ENCODE results near the gene DLGAP4. TPM values are rescaled to one million over a fixed set of nuclear protein-coding genes. Genes with fewer than 3 reads are reported as not detected.
"Not testable (repeated sequence)": the region's sequence is repeated elsewhere in the genome, so short reads cannot be mapped to it uniquely, and the experiment has no call there.

Gene DLGAP4
- total RNA-seq, 2 donors from 2014 or later: 34.8 to 83.7 TPM

- no peaks in the 10 kb centered on the region for H3K36me3 Mint-ChIP-seq (ENCODE audit: low read depth)
These were observed 72.5 kb downstream of the DLGAP4 start for GRCh38 chr20:36378686-36379085.

GRCh38 chr20:36379914-36380313 is 73.8 kb downstream of the DLGAP4 start:
- not testable (repeated sequence) for H3K27ac Mint-ChIP-seq; H3K36me3 Mint-ChIP-seq (ENCODE audit: low read depth); H3K4me1 Mint-ChIP-seq; ATAC-seq (replicated peaks); H3K9me3 Mint-ChIP-seq; H3K4me3 Mint-ChIP-seq
- H3K27me3 Mint-ChIP-seq: peaks cover 18% of the 10 kb centered on the region

More at GRCh38 chr20:36378686-36379085, 72.5 kb downstream of the DLGAP4 start:
- Mint-ChIP-seq H3K27ac (no peak overlapping the region), H3K27me3 (peaks cover 18% of the 10 kb centered on the region), H3K4me1 (no peaks in the 10 kb centered on the region), H3K9me3 (no peaks in the 10 kb centered on the region), H3K4me3 (no peak overlapping the region)
- ATAC-seq (replicated peaks): no peak

GRCh38 chr20:36384022-36384619 is 78.0 kb downstream of the DLGAP4 start:
- Mint-ChIP-seq H3K4me1 (no peaks in the 10 kb centered on the region), H3K9me3 (no peaks in the 10 kb centered on the region), H3K27me3 (peaks cover 17% of the 10 kb centered on the region), H3K4me3 (no peak overlapping the region), H3K27ac (no peak overlapping the region), H3K36me3 (ENCODE audit: low read depth) (no peaks in the 10 kb centered on the region)
- ATAC-seq (replicated peaks): peak; percentile 37

GRCh38 chr20:36385503-36385902 is 79.4 kb downstream of the DLGAP4 start:
- no peak for ATAC-seq (replicated peaks)
- Mint-ChIP-seq H3K4me3 (no peak overlapping the region), H3K9me3 (no peaks in the 10 kb centered on the region), H3K27me3 (peaks cover 15% of the 10 kb centered on the region), H3K27ac (no peak overlapping the region), H3K4me1 (no peaks in the 10 kb centered on the region), H3K36me3 (ENCODE audit: low read depth) (no peaks in the 10 kb centered on the region)

GRCh38 chr20:36386236-36386635 is 80.1 kb downstream of the DLGAP4 start:
- Mint-ChIP-seq H3K27ac (no peak overlapping the region), H3K4me1 (no peaks in the 10 kb centered on the region), H3K4me3 (no peak overlapping the region), H3K27me3 (peaks cover 17% of the 10 kb centered on the region), H3K9me3 (no peaks in the 10 kb centered on the region), H3K36me3 (ENCODE audit: low read depth) (no peaks in the 10 kb centered on the region)
- ATAC-seq (replicated peaks): no peak

GRCh38 chr20:36390269-36390668 is 84.1 kb downstream of the DLGAP4 start:
- ATAC-seq (replicated peaks): no peak

GRCh38 chr20:36390719-36391415 is 84.7 kb downstream of the DLGAP4 start:
- H3K4me3 Mint-ChIP-seq: no peak overlapping the region
- H3K27ac Mint-ChIP-seq: no peak overlapping the region
- H3K4me1 Mint-ChIP-seq: no peaks in the 10 kb centered on the region
- ATAC-seq (replicated peaks): no peak
- no peaks in the 10 kb centered on the region for H3K9me3 Mint-ChIP-seq
- H3K36me3 Mint-ChIP-seq (ENCODE audit: low read depth): no peaks in the 10 kb centered on the region
- peaks cover 21% of the 10 kb centered on the region for H3K27me3 Mint-ChIP-seq

More at GRCh38 chr20:36390269-36390668, 84.1 kb downstream of the DLGAP4 start:
- Mint-ChIP-seq H3K27me3 (peaks cover 22% of the 10 kb centered on the region), H3K9me3 (no peaks in the 10 kb centered on the region), H3K4me3 (no peak overlapping the region), H3K27ac (no peak overlapping the region), H3K4me1 (no peaks in the 10 kb centered on the region), H3K36me3 (ENCODE audit: low read depth) (no peaks in the 10 kb centered on the region)

- Mint-ChIP-seq H3K27ac (no peak overlapping the region), H3K9me3 (no peaks in the 10 kb centered on the region), H3K27me3 (peaks cover 18% of the 10 kb centered on the region), H3K4me1 (no peaks in the 10 kb centered on the region), H3K36me3 (ENCODE audit: low read depth) (no peaks in the 10 kb centered on the region), H3K4me3 (no peak overlapping the region)
- ATAC-seq (replicated peaks): no peak
These were observed 85.3 kb downstream of the DLGAP4 start for GRCh38 chr20:36391456-36391855.

GRCh38 chr20:36391955-36392354 is 85.8 kb downstream of the DLGAP4 start:
- Mint-ChIP-seq H3K27me3 (peaks cover 18% of the 10 kb centered on the region), H3K4me3 (no peak overlapping the region), H3K4me1 (no peaks in the 10 kb centered on the region), H3K9me3 (no peaks in the 10 kb centered on the region), H3K27ac (no peak overlapping the region), H3K36me3 (ENCODE audit: low read depth) (no peaks in the 10 kb centered on the region)
- ATAC-seq (replicated peaks): no peak

- H3K36me3 Mint-ChIP-seq (ENCODE audit: low read depth): no peaks in the 10 kb centered on the region
- ATAC-seq (replicated peaks): no peak
These were observed 86.8 kb downstream of the DLGAP4 start for GRCh38 chr20:36392989-36393388.

GRCh38 chr20:36394340-36394965 is 88.3 kb downstream of the DLGAP4 start:
- Mint-ChIP-seq H3K4me3 (no peak overlapping the region), H3K36me3 (ENCODE audit: low read depth) (no peaks in the 10 kb centered on the region), H3K4me1 (no peaks in the 10 kb centered on the region), H3K9me3 (no peaks in the 10 kb centered on the region), H3K27me3 (peaks cover 19% of the 10 kb centered on the region), H3K27ac (no peak overlapping the region)
- no peak for ATAC-seq (replicated peaks)

More at GRCh38 chr20:36392989-36393388, 86.8 kb downstream of the DLGAP4 start:
- Mint-ChIP-seq H3K27ac (no peak overlapping the region), H3K27me3 (peaks cover 18% of the 10 kb centered on the region), H3K9me3 (no peaks in the 10 kb centered on the region), H3K4me1 (no peaks in the 10 kb centered on the region), H3K4me3 (no peak overlapping the region)

- H3K36me3 Mint-ChIP-seq (ENCODE audit: low read depth): no peaks in the 10 kb centered on the region
- ATAC-seq (replicated peaks): no peak
- peaks cover 21% of the 10 kb centered on the region for H3K27me3 Mint-ChIP-seq
- no peaks in the 10 kb centered on the region for H3K9me3 Mint-ChIP-seq
- no peak overlapping the region for H3K27ac Mint-ChIP-seq
- H3K4me1 Mint-ChIP-seq: peaks cover 4% of the 10 kb centered on the region
- no peak overlapping the region for H3K4me3 Mint-ChIP-seq
These were observed 90.2 kb downstream of the DLGAP4 start for GRCh38 chr20:36396340-36396739.

- Mint-ChIP-seq H3K27me3 (peaks cover 23% of the 10 kb centered on the region), H3K9me3 (no peaks in the 10 kb centered on the region), H3K4me1 (peaks cover 4% of the 10 kb centered on the region), H3K36me3 (ENCODE audit: low read depth) (no peaks in the 10 kb centered on the region), H3K4me3 (no peak overlapping the region), H3K27ac (no peak overlapping the region)
- no peak for ATAC-seq (replicated peaks)
These were observed 90.9 kb downstream of the DLGAP4 start for GRCh38 chr20:36396847-36397630.

- no peaks in the 10 kb centered on the region for H3K36me3 Mint-ChIP-seq (ENCODE audit: low read depth)
- ATAC-seq (replicated peaks): no peak
- no peaks in the 10 kb centered on the region for H3K9me3 Mint-ChIP-seq
- no peak overlapping the region for H3K27ac Mint-ChIP-seq
- no peak overlapping the region for H3K4me3 Mint-ChIP-seq
- peaks cover 4% of the 10 kb centered on the region for H3K4me1 Mint-ChIP-seq
- H3K27me3 Mint-ChIP-seq: peaks cover 34% of the 10 kb centered on the region
These were observed 92.4 kb downstream of the DLGAP4 start for GRCh38 chr20:36398515-36398914.

All from activated T-helper 17 cell treated with anti-CD3 and anti-CD28 coated beads, Interleukin-2, amount 50 U/mL, for 72 hours (primary cell).